Thyroid gland (tissue), 4 donors: Measurements from ENCODE around the gene SEMA4D. TPM values are rescaled to one million over a fixed set of nuclear protein-coding genes. Genes with fewer than 3 reads are reported as not detected.

ENCODE experiments used
- DNase-seq, 2 donors: peaks; one replicate each; pipeline ENCODE4 v3.0.0-alpha.2; 2019
- H3K27ac ChIP-seq, 3 donors: fragments of 200-600 bp; sonication (generic); 1 replicate in 2 of 3; 2 replicates in 1 of 3; pipeline ENCODE4 v1.5.1; 2016 to 2019; ENCODE audit warnings: mild to moderate bottlenecking in 1 of 3, moderate library complexity in 1 of 3
- H3K27me3 ChIP-seq: fragments of 200-600 bp; sonication (generic); one replicate; pipeline ENCODE4 v1.5.1; 2019
- H3K36me3 ChIP-seq, 2 donors: fragments of 200-600 bp; sonication (generic); one replicate each; pipeline ENCODE4 v1.5.1; 2016 to 2019
- H3K4me1 ChIP-seq, 2 donors: fragments of 200-600 bp; sonication (generic); one replicate each; pipeline ENCODE4 v1.5.1; 2017 to 2019
- H3K4me3 ChIP-seq, 3 donors: fragments of 200-600 bp; sonication (generic); replicated peaks in 1 of 3; 1 replicate in 2 of 3; 2 replicates in 1 of 3; pipeline ENCODE4 v1.5.1; 2016; ENCODE audit warnings: mild to moderate bottlenecking in 1 of 3
- H3K9me3 ChIP-seq: fragments of 200-600 bp; sonication (generic); one replicate; pipeline ENCODE4 v1.5.1; 2017
- CTCF ChIP-seq, 6 experiments: fragments of 200-600 bp in 3 of 6; fragments of 450-650 bp in 3 of 6; sonication (generic) in 3 of 6; IDR thresholded peaks; one replicate each; pipeline ENCODE4 v1.5.1; 2016 to 2019; ENCODE audit warnings: antibody characterized with exemption in 6 of 6, mild to moderate bottlenecking in 2 of 6, inconsistent platforms in 1 of 6, moderate library complexity in 1 of 6
- POLR2A ChIP-seq, 2 donors: fragments of 450-650 bp; IDR thresholded peaks; one replicate each; pipeline ENCODE4 v1.6.1; 2017; ENCODE audit warnings: antibody characterized with exemption in 2 of 2, mild to moderate bottlenecking in 2 of 2, moderate library complexity in 1 of 2
- WGBS, 2 donors: methylation state at CpG; one replicate each; pipeline ENCODE4 v1.1.5; 2017; 5-methylcytosine and 5-hydroxymethylcytosine counted together
- intact Hi-C: fragments of 100-400 bp; cut with DNase I; formaldehyde crosslinking; loops from one replicate; pipeline ENCODE4 v1.15.1; 2023
- total RNA-seq, 4 donors: library from RNA; depleted of rRNA; stranded (reverse); fragments of >200 nt; gene quantifications; one replicate each; pipeline ENCODE4 v1.2.3, GENCODE V29; 2016

SEMA4D gene
- total RNA-seq, 4 donors from 2014 or later: 19.9 to 29.6 (median 28.9) TPM

GRCh38 chr9:89437772-89438171 is 60.1 kb downstream of the SEMA4D start:
- intact Hi-C loops: no loop called here
- H3K9me3 ChIP-seq: no peaks in the 10 kb centered on the region
- no peak for TF ChIP-seq CTCF (IDR thresholded peaks at IDR 0.05)
- no peak for TF ChIP-seq POLR2A (IDR thresholded peaks at IDR 0.05)
- 90 to 98% methylated on average over 5 of the region's 5 CpGs for WGBS, 2 donors
- no peaks in the 10 kb centered on the region for H3K27me3 ChIP-seq
- H3K36me3 ChIP-seq: no peaks in the 10 kb centered on the region
- no peak overlapping the region for H3K27ac ChIP-seq
- H3K4me3 ChIP-seq: no peak overlapping the region
- peaks cover 47% of the 10 kb centered on the region in 2 donors for H3K4me1 ChIP-seq
- DNase-seq: no peak

- no peak overlapping the region for H3K27ac ChIP-seq
- TF ChIP-seq POLR2A (IDR thresholded peaks at IDR 0.05): no peak
- no peak for TF ChIP-seq CTCF (IDR thresholded peaks at IDR 0.05)
These were observed 60.8 kb downstream of the SEMA4D start for GRCh38 chr9:89436963-89437625.

GRCh38 chr9:89436326-89436725 is 61.6 kb downstream of the SEMA4D start:
- Histone ChIP-seq H3K36me3 (no peaks in the 10 kb centered on the region), H3K27ac (no peak overlapping the region), H3K9me3 (no peaks in the 10 kb centered on the region), H3K4me1 (peaks cover 52 to 53% of the 10 kb centered on the region in 2 donors), H3K27me3 (no peaks in the 10 kb centered on the region), H3K4me3 (no peak overlapping the region)
- 95 to 100% methylated on average over 5 to 12 of the region's 13 CpGs for WGBS, 2 donors
- intact Hi-C loops: no loop called here
- DNase-seq: no peak
- TF ChIP-seq POLR2A (IDR thresholded peaks at IDR 0.05): no peak
- no peak for TF ChIP-seq CTCF (IDR thresholded peaks at IDR 0.05)

More at GRCh38 chr9:89436963-89437625, 60.8 kb downstream of the SEMA4D start:
- peak; percentile 68 to 73 for DNase-seq
- Histone ChIP-seq H3K36me3 (no peaks in the 10 kb centered on the region), H3K9me3 (no peaks in the 10 kb centered on the region), H3K4me3 (no peak overlapping the region), H3K4me1 (peaks cover 53 to 54% of the 10 kb centered on the region in 2 donors), H3K27me3 (no peaks in the 10 kb centered on the region)
- WGBS, 2 donors: 52 to 74% methylated on average over 9 to 10 of the region's 17 CpGs
- intact Hi-C loops: no loop called here

- H3K9me3 ChIP-seq: no peaks in the 10 kb centered on the region
- 60 to 70% methylated on average over 11 of the region's 11 CpGs for WGBS, 2 donors
- H3K36me3 ChIP-seq: no peaks in the 10 kb centered on the region
- DNase-seq: peak; percentile 43 to 47
- H3K4me3 ChIP-seq: no peak overlapping the region
- no peak overlapping the region for H3K27ac ChIP-seq
- no peaks in the 10 kb centered on the region for H3K27me3 ChIP-seq
- intact Hi-C loops: no loop called here
- no peak for TF ChIP-seq CTCF (IDR thresholded peaks at IDR 0.05)
- TF ChIP-seq POLR2A (IDR thresholded peaks at IDR 0.05): no peak
- H3K4me1 ChIP-seq: peaks cover 43 to 47% of the 10 kb centered on the region in 2 donors
These were observed 62.7 kb downstream of the SEMA4D start for GRCh38 chr9:89435071-89435823.

GRCh38 chr9:89434636-89435035 is 63.3 kb downstream of the SEMA4D start:
- peaks cover 37 to 43% of the 10 kb centered on the region in 2 donors for H3K4me1 ChIP-seq
- H3K27ac ChIP-seq: no peak overlapping the region
- TF ChIP-seq POLR2A (IDR thresholded peaks at IDR 0.05) (no peak), CTCF (IDR thresholded peaks at IDR 0.05) (no peak)
- no peaks in the 10 kb centered on the region for H3K27me3 ChIP-seq
- no peaks in the 10 kb centered on the region for H3K36me3 ChIP-seq
- H3K4me3 ChIP-seq: no peak overlapping the region
- intact Hi-C loops: no loop called here
- no peaks in the 10 kb centered on the region for H3K9me3 ChIP-seq
- no peak for DNase-seq
